GM12878 (cell line): ENCODE data around the gene SIGLEC5. TPM values are rescaled to one million over a fixed set of nuclear protein-coding genes. Genes with fewer than 3 reads are reported as not detected.

Experiments
- ATAC-seq: fragments of 200-7000 bp; cut with Tn5 transposase; 3 replicates; pipeline ENCODE4 v1.9.1; 2020; ENCODE audit warnings: mild to moderate bottlenecking, moderate library complexity
- BruUV-seq: library from RNA; stranded (reverse); fragments of 400-500 nt; replicated peaks from 2 replicates; lab custom pipeline; 2021; lab: Mats Ljungman, UMichigan
- CTCF ChIA-PET: fragments of 300-600 bp; sonication (Branson Sonifier 250); formaldehyde crosslinking; extraction: SDS; loops from one replicate; lab custom pipeline; 2021; ENCODE audit warnings: inconsistent platforms; lab: Yijun Ruan, JAX
- POLR2A ChIA-PET: fragments of 350-600 bp; formaldehyde crosslinking; extraction: SDS; loops from one replicate; lab custom pipeline; 2021; ENCODE audit warnings: inconsistent platforms; lab: Charles Lee
- RAD21 ChIA-PET: fragments of 300-600 bp; sonication (Branson Sonifier 250); formaldehyde crosslinking; loops from one replicate; lab custom pipeline; 2023; ENCODE audit warnings: antibody characterized with exemption; ENCODE audit not compliant: unreplicated experiment; lab: Charles Lee
- SMC1A ChIA-PET: fragments of 300-600 bp; sonication (Branson Sonifier 250); formaldehyde crosslinking; loops from one replicate; lab custom pipeline; 2023; ENCODE audit not compliant: unreplicated experiment, uncharacterized antibody; lab: Charles Lee
- DNase-seq: peaks from one replicate; pipeline ENCODE4 v3.0.0-alpha.2; 2011; ENCODE audit warnings: low read depth, low spot score
- FAIRE-seq: peaks from 3 replicates; lab custom pipeline; 2011; peaks lifted over from hg19 to GRCh38; lab: Jason Lieb, UNC
- H2AFZ ChIP-seq: 2 replicates; pipeline ENCODE4 v1.6.0; 2011; ENCODE audit warnings: low read depth, low read length, control low read depth; ENCODE audit not compliant: control insufficient read depth
- H3K27ac ChIP-seq: 2 replicates; pipeline ENCODE4 v1.5.1; 2011; ENCODE audit warnings: control low read depth; ENCODE audit not compliant: control insufficient read depth, insufficient read depth
- H3K27me3 ChIP-seq, 2 experiments: replicated peaks in 1 of 2; 2 replicates each; pipeline versions ENCODE4 v1.6.0 to v1.6.1; 2011; ENCODE audit warnings: low read length in 1 of 2; ENCODE audit not compliant: control insufficient read depth in 2 of 2, insufficient read depth in 2 of 2
- H3K36me3 ChIP-seq, 2 experiments: 2 replicates each; pipeline ENCODE4 v1.5.1; 2011; ENCODE audit warnings: low read length in 1 of 2; ENCODE audit not compliant: control insufficient read depth in 2 of 2, insufficient read depth in 2 of 2
- H3K4me1 ChIP-seq: 2 replicates; pipeline ENCODE4 v1.6.1; 2011; ENCODE audit warnings: mild to moderate bottlenecking, low read length, moderate library complexity, mixed read lengths; ENCODE audit not compliant: control insufficient read depth, insufficient read depth
- H3K4me2 ChIP-seq: 2 replicates; pipeline ENCODE4 v1.6.0; 2011; ENCODE audit warnings: control low read depth; ENCODE audit not compliant: control insufficient read depth, insufficient read depth
- H3K4me3 ChIP-seq: fragments of 200-600 bp; sonication (generic); 2 replicates; pipeline ENCODE4 v1.5.1; 2016
- H3K79me2 ChIP-seq: 2 replicates; pipeline ENCODE4 v1.6.0; 2011; ENCODE audit warnings: low read length; ENCODE audit not compliant: control insufficient read depth, insufficient read depth
- H3K9ac ChIP-seq: 2 replicates; pipeline ENCODE4 v1.8.0; 2011; ENCODE audit warnings: low read length, control low read depth, mixed read lengths; ENCODE audit not compliant: control insufficient read depth, insufficient read depth
- H3K9me3 ChIP-seq: replicated peaks from 3 replicates; pipeline ENCODE4 v1.5.1; 2011; ENCODE audit warnings: mild to moderate bottlenecking, low read length; ENCODE audit not compliant: control insufficient read depth, insufficient read depth
- H4K20me1 ChIP-seq: 2 replicates; pipeline ENCODE4 v1.6.0; 2011; ENCODE audit not compliant: control insufficient read depth, insufficient read depth
- ASH2L ChIP-seq: fragments of 300-600, 200-600 bp; sonication (generic); IDR thresholded peaks from 2 replicates; pipeline ENCODE4 v1.6.1; 2017; ENCODE audit warnings: low read depth, mild to moderate bottlenecking, borderline replicate concordance
- CHD2 ChIP-seq: IDR thresholded peaks from 2 replicates; pipeline ENCODE4 v1.6.1; 2011; ENCODE audit warnings: low read depth, low read length, improper control_type of control experiment, borderline replicate concordance
- CREM ChIP-seq: IDR thresholded peaks from 2 replicates; pipeline ENCODE4 v1.6.1; 2014; ENCODE audit warnings: antibody characterized with exemption, low read depth
- EP300 ChIP-seq, 2 experiments: fragments of 150-350 bp in 1 of 2; IDR thresholded peaks; 2 replicates each; pipeline ENCODE4 v1.6.1; 2011 to 2012; ENCODE audit warnings: low read depth in 2 of 2, low read length in 2 of 2, borderline replicate concordance in 1 of 2, improper control_type of control experiment in 1 of 2, inconsistent platforms in 1 of 2; ENCODE audit not compliant: control insufficient read depth in 1 of 2
- KAT2A ChIP-seq: conservative IDR thresholded peaks from 2 replicates; pipeline ENCODE4 v1.6.1; 2011; ENCODE audit warnings: low read depth, low read length; ENCODE audit not compliant: control insufficient read depth
- NR2C2 ChIP-seq: IDR thresholded peaks from 2 replicates; pipeline ENCODE4 v1.6.1; 2011; ENCODE audit warnings: borderline replicate concordance, low read depth; ENCODE audit not compliant: control insufficient read depth, insufficient read length
- POLR2AphosphoS2 ChIP-seq: IDR thresholded peaks from 2 replicates; pipeline ENCODE4 v1.6.1; 2011; ENCODE audit warnings: low read depth, mild to moderate bottlenecking, low read length, improper control_type of control experiment, moderate library complexity
- POU2F2 ChIP-seq: IDR thresholded peaks from 3 replicates; pipeline ENCODE4 v1.6.1; 2011; ENCODE audit warnings: low read depth, mild to moderate bottlenecking, low read length, borderline replicate concordance
- SREBF2 ChIP-seq: IDR thresholded peaks from 2 replicates; pipeline ENCODE4 v1.6.1; 2012; ENCODE audit warnings: mild to moderate bottlenecking, low read length
- YBX1 ChIP-seq: fragments of 450-650 bp; IDR thresholded peaks from 2 replicates; pipeline ENCODE4 v1.6.1; 2016; ENCODE audit warnings: antibody characterized with exemption
- WGBS: methylation state at CpG from one replicate; pipeline ENCODE4 v1.1.6; 2016; ENCODE audit warnings: low lambda C conversion rate; ENCODE audit not compliant: insufficient replicate concordance, insufficient coverage; ENCODE audit errors: missing lambda C conversion rate; 5-methylcytosine and 5-hydroxymethylcytosine counted together
- in situ Hi-C: fragments of 300-500 bp; cut with MboI; formaldehyde crosslinking; loops from 9 replicates; pipeline ENCODE4 v1.14.3; 2018; ENCODE audit warnings: mixed read lengths
- intact Hi-C: fragments of 100-400 bp; cut with micrococcal nuclease; formaldehyde crosslinking; loops from one replicate; pipeline ENCODE4 v1.14.2; 2022; ENCODE audit not compliant: unreplicated experiment
- polyA plus RNA-seq, 11 experiments: library from polyadenylated mRNA; depleted of rRNA in 4 of 11; unstranded in 6 of 11; stranded (reverse) in 5 of 11; fragments of >200 nt; fragmentation: Nextera tagmentation in 4 of 11; fragmentation: Illumina TruSeq in 1 of 11; extraction: Ambion mirVana in 4 of 11; extraction: Trizol in 1 of 11; gene quantifications; 1 replicate in 1 of 11; 2 replicates in 10 of 11; pipeline versions ENCODE4 v1.2.1 to v1.2.3, GENCODE V29; 2011 to 2016; ENCODE audit warnings: inconsistent platforms in 2 of 11, missing spikeins in 2 of 11, low read depth in 1 of 11
- total RNA-seq, 4 experiments: library from RNA; depleted of rRNA in 3 of 4; stranded (reverse); fragments of >200 nt in 3 of 4; fragmentation: Illumina TruSeq in 1 of 4; extraction: Trizol in 1 of 4; gene quantifications; 2 replicates each; pipeline versions ENCODE4 v1.2.1 to v1.2.3, GENCODE V29; 2013 to 2021
- TF ChIP-seq, protein P1 (sequence below): fragments of 150-350 bp; IDR thresholded peaks from 2 replicates; pipeline ENCODE4 v1.6.1; 2016; ENCODE audit warnings: low read depth, low read length
- TF ChIP-seq, protein P2 (sequence below): IDR thresholded peaks from 2 replicates; pipeline ENCODE4 v1.6.1; 2012; ENCODE audit warnings: low read depth, low read length, improper control_type of control experiment
- TF ChIP-seq, protein P3 (sequence below): fragments of 450-650 bp; IDR thresholded peaks from 2 replicates; pipeline ENCODE4 v1.6.1; 2017; ENCODE audit warnings: antibody characterized with exemption, mild to moderate bottlenecking, moderate library complexity

The SIGLEC5 gene
- total and polyA plus RNA-seq, 10 of the 15 experiments (the other 5 are each of a cell fraction or from before 2014, with no cell fraction given): 0.05 to 2.5 (median 1.4) TPM; not detected in 1

DNA sequence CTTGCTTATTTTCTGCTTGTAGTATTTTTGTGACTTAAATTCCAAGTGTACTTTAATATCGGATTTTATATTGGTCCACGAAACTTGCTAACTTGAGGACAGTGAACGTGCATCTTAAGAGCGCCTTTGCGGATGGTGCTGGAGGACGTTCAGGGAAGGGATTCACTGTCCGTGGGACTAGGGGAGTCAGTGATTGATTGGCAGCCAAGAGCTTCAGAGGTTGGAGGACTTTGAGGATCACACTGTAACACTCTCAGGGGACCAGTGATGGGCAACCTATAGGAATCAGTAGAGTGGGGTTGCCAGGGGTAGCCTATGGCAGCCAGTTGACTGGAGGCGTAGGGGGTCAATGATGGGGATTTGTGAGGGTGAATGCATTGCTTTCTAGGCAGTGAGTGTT is 58.6 kb downstream of the SIGLEC5 start (continued):
- TF ChIP-seq, protein P1, sequence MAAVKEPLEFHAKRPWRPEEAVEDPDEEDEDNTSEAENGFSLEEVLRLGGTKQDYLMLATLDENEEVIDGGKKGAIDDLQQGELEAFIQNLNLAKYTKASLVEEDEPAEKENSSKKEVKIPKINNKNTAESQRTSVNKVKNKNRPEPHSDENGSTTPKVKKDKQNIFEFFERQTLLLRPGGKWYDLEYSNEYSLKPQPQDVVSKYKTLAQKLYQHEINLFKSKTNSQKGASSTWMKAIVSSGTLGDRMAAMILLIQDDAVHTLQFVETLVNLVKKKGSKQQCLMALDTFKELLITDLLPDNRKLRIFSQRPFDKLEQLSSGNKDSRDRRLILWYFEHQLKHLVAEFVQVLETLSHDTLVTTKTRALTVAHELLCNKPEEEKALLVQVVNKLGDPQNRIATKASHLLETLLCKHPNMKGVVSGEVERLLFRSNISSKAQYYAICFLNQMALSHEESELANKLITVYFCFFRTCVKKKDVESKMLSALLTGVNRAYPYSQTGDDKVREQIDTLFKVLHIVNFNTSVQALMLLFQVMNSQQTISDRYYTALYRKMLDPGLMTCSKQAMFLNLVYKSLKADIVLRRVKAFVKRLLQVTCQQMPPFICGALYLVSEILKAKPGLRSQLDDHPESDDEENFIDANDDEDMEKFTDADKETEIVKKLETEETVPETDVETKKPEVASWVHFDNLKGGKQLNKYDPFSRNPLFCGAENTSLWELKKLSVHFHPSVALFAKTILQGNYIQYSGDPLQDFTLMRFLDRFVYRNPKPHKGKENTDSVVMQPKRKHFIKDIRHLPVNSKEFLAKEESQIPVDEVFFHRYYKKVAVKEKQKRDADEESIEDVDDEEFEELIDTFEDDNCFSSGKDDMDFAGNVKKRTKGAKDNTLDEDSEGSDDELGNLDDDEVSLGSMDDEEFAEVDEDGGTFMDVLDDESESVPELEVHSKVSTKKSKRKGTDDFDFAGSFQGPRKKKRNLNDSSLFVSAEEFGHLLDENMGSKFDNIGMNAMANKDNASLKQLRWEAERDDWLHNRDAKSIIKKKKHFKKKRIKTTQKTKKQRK: no peak
- TF ChIP-seq YBX1 (no peak), SREBF2 (no peak), POLR2AphosphoS2 (no peak)

DNA sequence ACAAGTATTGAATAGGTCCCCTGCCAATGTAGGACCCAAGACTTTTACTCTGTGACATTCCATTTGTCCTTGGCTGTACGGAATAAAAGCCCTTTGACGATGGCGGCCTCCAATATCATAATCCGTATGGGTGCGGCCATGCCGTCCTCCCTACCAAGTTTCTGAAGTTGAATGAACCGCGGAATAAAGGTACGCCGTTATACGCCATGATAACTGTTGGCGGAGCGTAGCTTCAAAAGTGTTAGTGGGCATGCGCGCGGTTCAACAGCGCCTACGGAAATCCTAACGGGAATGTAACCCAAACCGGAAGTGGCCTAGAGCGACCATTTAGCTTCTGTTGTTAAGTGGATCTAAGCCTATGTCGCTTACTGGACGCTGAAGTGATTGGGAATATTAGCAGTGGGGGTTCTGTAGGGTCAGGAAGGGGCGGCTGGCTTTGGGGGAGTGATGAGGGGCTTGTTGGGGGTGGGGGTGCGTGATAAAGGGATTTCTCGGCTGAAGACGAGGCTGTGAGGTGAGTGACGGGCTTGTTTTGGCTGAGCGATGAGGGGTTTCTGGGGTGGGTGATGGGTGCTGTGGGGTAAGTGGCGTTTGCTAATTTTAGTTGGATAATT is 59.1 kb downstream of the SIGLEC5 start, which contains the start of gene ZNF175:
ZNF175 (plus strand) TSS at position 322 of the 614 bp plus-strand sequence. CDS start 2,047 bp downstream, outside the sequence.
- peak within 1 kb of the TSS; percentile 77 for H2AFZ ChIP-seq
- H3K36me3 ChIP-seq: peaks cover 2 to 6% of the 10 kb centered on the region in 2 experiments; a peak in 3 of 4 replicates
- ATAC-seq (peak; percentile 96), DNase-seq (peak; percentile 97), FAIRE-seq (peak; percentile 97)
- WGBS: 1% methylated on average over 30 of the region's 30 CpGs
- ChIA-PET CTCF (interaction anchor here (1.8 kb wide), 1 partner anchor 86 kb away, joined by 9 read pairs; no protein-coding TSS in a partner anchor), POLR2A (interaction anchor here (0.7 to 1.3 kb wide), 2 partner anchors 23 to 618 kb away, joined by 3 to 6 read pairs; no protein-coding TSS in a partner anchor), SMC1A (interaction anchor here (0.6 to 1.4 kb wide), 2 partner anchors 50 to 78 kb away, joined by 3 read pairs; no protein-coding TSS in a partner anchor), RAD21 (interaction anchor here (0.6 to 2.8 kb wide), 3 partner anchors 36 to 177 kb away, joined by 3 to 14 read pairs (median 3); no protein-coding TSS in a partner anchor)
- no peaks in the 10 kb centered on the region for H3K9me3 ChIP-seq
- no peaks in the 10 kb centered on the region for H3K27me3 ChIP-seq
- H3K4me2 ChIP-seq: peak within 1 kb of the TSS; percentile 75
- H3K4me1 ChIP-seq: peaks cover 8% of the 10 kb centered on the region; the same call in 1 of the 2 replicates
- no TSS peak for BruUV-seq
- H3K9ac ChIP-seq: peak within 1 kb of the TSS; percentile 5; the same call in 1 of the 2 replicates
- H3K79me2 ChIP-seq: peaks cover 19% of the 10 kb centered on the region
- no peaks in the 10 kb centered on the region for H4K20me1 ChIP-seq
- peak within 1 kb of the TSS; percentile 49 for H3K27ac ChIP-seq
- intact Hi-C loops (loop anchor here (5.0 kb wide), 1 partner anchor 36 kb away; no protein-coding TSS in a partner anchor), in situ Hi-C loops (no loop called here)
- peak within 1 kb of the TSS; percentile 89 for H3K4me3 ChIP-seq
- no peak for TF ChIP-seq NR2C2
- TF ChIP-seq, protein P2, sequence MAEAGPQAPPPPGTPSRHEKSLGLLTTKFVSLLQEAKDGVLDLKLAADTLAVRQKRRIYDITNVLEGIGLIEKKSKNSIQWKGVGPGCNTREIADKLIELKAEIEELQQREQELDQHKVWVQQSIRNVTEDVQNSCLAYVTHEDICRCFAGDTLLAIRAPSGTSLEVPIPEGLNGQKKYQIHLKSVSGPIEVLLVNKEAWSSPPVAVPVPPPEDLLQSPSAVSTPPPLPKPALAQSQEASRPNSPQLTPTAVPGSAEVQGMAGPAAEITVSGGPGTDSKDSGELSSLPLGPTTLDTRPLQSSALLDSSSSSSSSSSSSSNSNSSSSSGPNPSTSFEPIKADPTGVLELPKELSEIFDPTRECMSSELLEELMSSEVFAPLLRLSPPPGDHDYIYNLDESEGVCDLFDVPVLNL: peak; percentile 66
- no peak for TF ChIP-seq EP300 (IDR thresholded peaks at IDR 0.05; ENCODE audit: borderline replicate concordance in 1 of 2, control insufficient read depth in 1 of 2, low read depth in 2 of 2, low read length in 2 of 2)
- TF ChIP-seq, protein P3, sequence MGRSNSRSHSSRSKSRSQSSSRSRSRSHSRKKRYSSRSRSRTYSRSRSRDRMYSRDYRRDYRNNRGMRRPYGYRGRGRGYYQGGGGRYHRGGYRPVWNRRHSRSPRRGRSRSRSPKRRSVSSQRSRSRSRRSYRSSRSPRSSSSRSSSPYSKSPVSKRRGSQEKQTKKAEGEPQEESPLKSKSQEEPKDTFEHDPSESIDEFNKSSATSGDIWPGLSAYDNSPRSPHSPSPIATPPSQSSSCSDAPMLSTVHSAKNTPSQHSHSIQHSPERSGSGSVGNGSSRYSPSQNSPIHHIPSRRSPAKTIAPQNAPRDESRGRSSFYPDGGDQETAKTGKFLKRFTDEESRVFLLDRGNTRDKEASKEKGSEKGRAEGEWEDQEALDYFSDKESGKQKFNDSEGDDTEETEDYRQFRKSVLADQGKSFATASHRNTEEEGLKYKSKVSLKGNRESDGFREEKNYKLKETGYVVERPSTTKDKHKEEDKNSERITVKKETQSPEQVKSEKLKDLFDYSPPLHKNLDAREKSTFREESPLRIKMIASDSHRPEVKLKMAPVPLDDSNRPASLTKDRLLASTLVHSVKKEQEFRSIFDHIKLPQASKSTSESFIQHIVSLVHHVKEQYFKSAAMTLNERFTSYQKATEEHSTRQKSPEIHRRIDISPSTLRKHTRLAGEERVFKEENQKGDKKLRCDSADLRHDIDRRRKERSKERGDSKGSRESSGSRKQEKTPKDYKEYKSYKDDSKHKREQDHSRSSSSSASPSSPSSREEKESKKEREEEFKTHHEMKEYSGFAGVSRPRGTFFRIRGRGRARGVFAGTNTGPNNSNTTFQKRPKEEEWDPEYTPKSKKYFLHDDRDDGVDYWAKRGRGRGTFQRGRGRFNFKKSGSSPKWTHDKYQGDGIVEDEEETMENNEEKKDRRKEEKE: no peak
- peak; percentile 87 for TF ChIP-seq CREM
- TF ChIP-seq POU2F2: 0 out of 3 replicates have a peak, but pooled peaks have one; percentile 26
- TF ChIP-seq ASH2L: no peak
- TF ChIP-seq CHD2: 0 out of 2 replicates have a peak, but pooled peaks have one; percentile 11
- no peak for TF ChIP-seq KAT2A
